ENCODE data around the gene YY1.

Gene YY1

DNA sequence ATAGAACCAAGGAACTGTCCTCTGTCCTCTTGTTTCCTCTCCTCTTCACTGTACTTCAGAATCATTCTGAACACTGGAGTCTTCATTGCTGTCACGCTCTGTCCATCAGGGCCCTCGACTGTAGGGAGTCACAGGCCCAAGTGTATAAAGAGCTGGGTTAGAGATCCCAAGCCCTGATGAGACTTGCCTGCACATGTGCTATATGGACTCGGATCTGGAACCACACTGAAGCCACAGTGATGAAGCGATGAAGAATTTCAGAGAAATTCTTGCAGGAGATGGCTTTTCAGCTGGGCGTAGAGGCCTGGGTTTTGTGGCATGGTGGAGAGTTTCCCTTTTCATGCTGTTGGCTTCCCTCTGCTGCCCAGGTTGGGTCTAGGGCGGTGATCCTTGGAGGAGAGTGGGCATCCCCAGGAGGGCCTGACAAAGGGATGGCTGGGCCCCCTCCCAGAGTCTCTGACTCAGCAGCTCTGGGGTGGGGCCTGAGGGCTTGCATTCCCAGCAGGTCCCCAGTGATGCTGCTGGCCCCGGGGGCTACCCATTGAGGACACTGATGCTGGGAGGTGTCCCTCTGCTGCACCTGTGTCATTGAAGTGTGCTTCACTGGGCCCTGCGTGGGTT, 39.6 kb upstream of the YY1 start:
- no peaks in the 10 kb centered on the region for H3K27me3 ChIP-seq (ENCODE audit: insufficient read depth, low read length, poor library complexity, severe bottlenecking)
- H3K4me1 ChIP-seq (ENCODE audit: insufficient read depth, low read length, poor library complexity, severe bottlenecking): peaks cover 3% of the 10 kb centered on the region
- no peak overlapping the region for H2AFZ ChIP-seq (ENCODE audit: low read length)
- H3K4me2 ChIP-seq (ENCODE audit: low read depth, low read length, poor library complexity, severe bottlenecking): no peak overlapping the region
- H4K20me1 ChIP-seq (ENCODE audit: insufficient read depth, low read length, poor library complexity, severe bottlenecking): no peaks in the 10 kb centered on the region
- H3K9ac ChIP-seq (ENCODE audit: low read depth, low read length, poor library complexity, severe bottlenecking): no peak overlapping the region
- no peak overlapping the region for H3K4me3 ChIP-seq (ENCODE audit: low read length, poor library complexity, severe bottlenecking)
- H3K36me3 ChIP-seq (ENCODE audit: insufficient read depth, low read length): no peaks in the 10 kb centered on the region
- H3K79me2 ChIP-seq (ENCODE audit: insufficient read depth, low read length): no peaks in the 10 kb centered on the region
- no peaks in the 10 kb centered on the region for H3K9me3 ChIP-seq (ENCODE audit: insufficient read depth, low read depth, low read length)
- H3F3A ChIP-seq (ENCODE audit: low read depth): no peaks in the 10 kb centered on the region
- H3K9me2 ChIP-seq (replicated peaks; ENCODE audit: low read depth, low read length): no peaks in the 10 kb centered on the region
- no peak for TF ChIP-seq CTCF (conservative IDR thresholded peaks at IDR 0.05; ENCODE audit: low read length)
- TF ChIP-seq EZH2phosphoT487 (IDR thresholded peaks at IDR 0.05; ENCODE audit: borderline replicate concordance): no peak

GRCh38 chr14:100200311-100200710, 38.6 kb upstream of the YY1 start:
- TF ChIP-seq CTCF (conservative IDR thresholded peaks at IDR 0.05; ENCODE audit: low read length): no peak
- H3K4me2 ChIP-seq (ENCODE audit: low read depth, low read length, poor library complexity, severe bottlenecking): no peak overlapping the region
- H3K27me3 ChIP-seq (ENCODE audit: insufficient read depth, low read length, poor library complexity, severe bottlenecking): no peaks in the 10 kb centered on the region

DNA sequence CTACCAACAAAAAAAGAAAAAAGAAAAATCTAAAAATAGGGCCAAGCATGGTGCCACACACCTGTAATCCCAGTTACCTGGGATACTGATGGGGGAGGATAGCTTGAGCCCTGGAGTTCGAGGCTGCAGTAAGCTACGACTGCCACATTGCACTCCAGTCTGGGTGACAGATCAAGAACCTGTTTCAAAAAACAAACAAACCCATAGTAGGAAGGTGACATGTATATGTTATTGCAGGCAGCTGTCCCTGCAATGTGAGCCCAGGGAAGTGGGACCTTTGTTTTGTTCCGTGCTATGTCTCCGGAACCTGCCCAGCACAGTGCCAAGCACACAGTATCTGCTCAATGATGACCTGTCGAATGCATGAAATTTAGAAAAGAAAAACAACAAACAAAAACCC, 37.2 kb upstream of the YY1 start:
- no peaks in the 10 kb centered on the region for H3K9me3 ChIP-seq (ENCODE audit: insufficient read depth, low read depth, low read length)
- H3K4me2 ChIP-seq (ENCODE audit: low read depth, low read length, poor library complexity, severe bottlenecking): no peak overlapping the region
- H3K4me1 ChIP-seq (ENCODE audit: insufficient read depth, low read length, poor library complexity, severe bottlenecking): peaks cover 3% of the 10 kb centered on the region
- H3K9ac ChIP-seq (ENCODE audit: low read depth, low read length, poor library complexity, severe bottlenecking): no peak overlapping the region
- no peak overlapping the region for H3K4me3 ChIP-seq (ENCODE audit: low read length, poor library complexity, severe bottlenecking)
- no peaks in the 10 kb centered on the region for H3K27me3 ChIP-seq (ENCODE audit: insufficient read depth, low read length, poor library complexity, severe bottlenecking)
- H3F3A ChIP-seq (ENCODE audit: low read depth): no peaks in the 10 kb centered on the region
- no peaks in the 10 kb centered on the region for H3K9me2 ChIP-seq (replicated peaks; ENCODE audit: low read depth, low read length)
- H3K36me3 ChIP-seq (ENCODE audit: insufficient read depth, low read length): no peaks in the 10 kb centered on the region; the same call in 1 of the 2 replicates
- H3K79me2 ChIP-seq (ENCODE audit: insufficient read depth, low read length): no peaks in the 10 kb centered on the region
- no peak overlapping the region for H2AFZ ChIP-seq (ENCODE audit: low read length)
- H4K20me1 ChIP-seq (ENCODE audit: insufficient read depth, low read length, poor library complexity, severe bottlenecking): no peaks in the 10 kb centered on the region
- no peak for TF ChIP-seq CTCF (conservative IDR thresholded peaks at IDR 0.05; ENCODE audit: low read length)
- TF ChIP-seq EZH2phosphoT487 (IDR thresholded peaks at IDR 0.05; ENCODE audit: borderline replicate concordance): no peak

More at GRCh38 chr14:100200311-100200710, 38.6 kb upstream of the YY1 start:
- H3K79me2 ChIP-seq (ENCODE audit: insufficient read depth, low read length): no peaks in the 10 kb centered on the region
- no peaks in the 10 kb centered on the region for H3K9me3 ChIP-seq (ENCODE audit: insufficient read depth, low read depth, low read length)
- H3K4me3 ChIP-seq (ENCODE audit: low read length, poor library complexity, severe bottlenecking): no peak overlapping the region
- H3K36me3 ChIP-seq (ENCODE audit: insufficient read depth, low read length): no peaks in the 10 kb centered on the region
- peaks cover 3% of the 10 kb centered on the region for H3K4me1 ChIP-seq (ENCODE audit: insufficient read depth, low read length, poor library complexity, severe bottlenecking)
- no peaks in the 10 kb centered on the region for H3F3A ChIP-seq (ENCODE audit: low read depth)
- H4K20me1 ChIP-seq (ENCODE audit: insufficient read depth, low read length, poor library complexity, severe bottlenecking): no peaks in the 10 kb centered on the region
- H3K9ac ChIP-seq (ENCODE audit: low read depth, low read length, poor library complexity, severe bottlenecking): no peak overlapping the region
- H2AFZ ChIP-seq (ENCODE audit: low read length): no peak overlapping the region
- H3K9me2 ChIP-seq (replicated peaks; ENCODE audit: low read depth, low read length): no peaks in the 10 kb centered on the region

Data from Loucy (cell line).